ENCODE data around the gene NXF3.
A peak's percentile ranks its signal among the peaks of the same experiment; 100 is the strongest.
"Not testable (repeated sequence)": the region's sequence is repeated elsewhere in the genome, so short reads cannot be mapped to it uniquely, and the experiment has no call there.

NXF3 gene, protein sequence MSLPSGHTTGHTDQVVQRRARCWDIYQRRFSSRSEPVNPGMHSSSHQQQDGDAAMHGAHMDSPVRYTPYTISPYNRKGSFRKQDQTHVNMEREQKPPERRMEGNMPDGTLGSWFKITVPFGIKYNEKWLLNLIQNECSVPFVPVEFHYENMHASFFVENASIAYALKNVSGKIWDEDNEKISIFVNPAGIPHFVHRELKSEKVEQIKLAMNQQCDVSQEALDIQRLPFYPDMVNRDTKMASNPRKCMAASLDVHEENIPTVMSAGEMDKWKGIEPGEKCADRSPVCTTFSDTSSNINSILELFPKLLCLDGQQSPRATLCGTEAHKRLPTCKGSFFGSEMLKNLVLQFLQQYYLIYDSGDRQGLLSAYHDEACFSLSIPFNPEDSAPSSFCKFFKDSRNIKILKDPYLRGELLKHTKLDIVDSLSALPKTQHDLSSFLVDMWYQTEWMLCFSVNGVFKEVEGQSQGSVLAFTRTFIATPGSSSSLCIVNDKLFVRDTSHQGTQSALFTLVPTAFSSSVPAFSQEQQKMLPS

DNA sequence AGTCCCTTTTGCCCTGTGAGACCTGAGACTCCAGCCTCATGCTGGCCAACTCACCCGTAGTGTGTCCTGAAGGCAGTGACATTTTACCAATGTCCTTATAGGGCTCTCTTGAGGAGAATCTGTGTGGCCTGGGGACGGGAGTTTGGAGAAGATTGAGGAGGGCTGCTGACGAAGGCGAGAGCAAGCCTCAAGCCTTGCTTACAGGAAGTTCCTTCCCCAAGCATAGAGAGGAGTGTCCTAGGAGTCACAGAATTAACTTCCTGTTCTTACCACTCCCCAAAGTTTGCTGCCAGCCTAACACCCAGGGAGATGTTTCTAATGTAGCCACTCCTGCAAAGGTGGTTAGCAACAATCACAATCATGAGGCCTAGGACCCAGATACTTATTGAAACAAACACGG lies at the start of gene NXF3:
TSS of gene NXF3 (minus strand) at position 202 of the 400 bp plus-strand sequence. CDS start at position 82, 120 bp downstream.
- no peak for DNase-seq

DNA sequence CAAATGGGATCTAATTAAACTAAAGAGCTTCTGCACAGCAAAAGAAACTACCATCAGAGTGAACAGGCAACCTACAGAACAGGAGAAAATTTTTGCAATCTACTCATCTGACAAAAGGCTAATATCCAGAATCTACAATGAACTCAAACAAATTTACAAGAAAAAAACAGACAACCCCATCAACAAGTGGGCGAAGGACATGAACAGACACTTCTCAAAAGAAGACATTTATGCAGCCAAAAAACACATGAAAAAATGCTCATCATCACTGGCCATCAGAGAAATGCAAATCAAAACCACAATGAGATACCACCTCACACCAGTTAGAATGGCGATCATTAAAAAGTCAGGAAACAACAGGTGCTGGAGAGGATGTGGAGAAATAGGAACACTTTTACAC lies 43.6 kb upstream of the NXF3 start:
- DNase-seq, result not testable (repeated sequence)

DNA sequence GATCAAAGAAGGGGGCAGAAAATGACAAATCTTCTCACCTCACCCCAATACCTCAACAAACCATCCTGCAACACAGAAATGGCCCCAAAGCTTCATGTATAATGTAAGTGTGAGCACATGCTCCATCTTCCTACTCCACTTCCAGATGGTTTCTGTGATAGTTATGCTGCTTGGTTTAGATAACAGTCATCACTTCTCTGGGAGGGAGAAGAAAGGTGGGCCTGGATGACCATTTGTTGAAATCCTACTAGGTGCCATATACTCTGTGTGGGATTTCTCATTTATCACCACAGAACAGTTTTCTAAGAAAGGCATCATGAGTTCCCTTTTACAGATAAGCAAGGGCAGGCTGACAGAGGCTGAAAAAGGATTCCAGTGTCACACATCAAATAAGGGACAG lies 31.3 kb upstream of the NXF3 start:
- DNase-seq, result no peak

DNA sequence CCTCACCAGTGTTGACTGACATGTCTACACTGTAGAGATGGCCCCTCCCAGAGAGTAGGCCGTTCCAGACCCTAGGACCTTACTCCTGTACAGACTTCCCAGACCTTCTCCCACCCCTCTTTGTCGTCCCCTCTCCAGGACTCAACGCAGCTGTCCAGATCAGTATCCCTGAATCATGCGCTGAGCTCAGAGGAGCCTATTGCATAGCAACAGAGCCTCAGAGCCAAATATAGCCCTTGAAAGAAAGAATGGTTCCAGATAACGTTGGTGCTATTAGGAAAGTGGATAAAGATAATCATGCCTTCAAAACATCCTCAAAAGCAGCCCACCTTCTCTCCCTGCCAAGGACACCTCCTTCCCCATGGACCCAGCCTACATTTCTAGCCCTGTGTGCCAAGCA lies 27.8 kb upstream of the NXF3 start:
- no peak for DNase-seq

DNA sequence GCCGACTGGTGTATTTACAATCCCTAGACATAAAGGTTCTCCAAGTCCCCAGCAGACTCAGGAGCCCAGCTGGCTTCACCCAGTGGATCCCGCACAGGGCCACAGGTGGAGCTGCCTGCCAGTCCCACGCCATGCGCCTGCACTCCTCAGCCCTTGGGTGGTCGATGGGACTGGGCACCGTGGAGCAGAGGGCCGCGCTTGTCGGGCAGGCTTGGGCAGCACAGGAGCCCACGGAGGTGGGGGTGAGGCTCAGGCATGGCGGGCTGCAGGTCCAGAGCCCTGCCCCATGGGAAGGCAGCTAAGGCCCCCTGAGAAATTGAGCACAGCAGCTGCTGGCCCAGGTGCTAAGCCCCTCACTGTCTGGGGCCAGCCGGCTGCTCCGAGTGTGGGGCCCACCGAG lies 24.0 kb upstream of the NXF3 start:
- DNase-seq, result not testable (repeated sequence)

DNA sequence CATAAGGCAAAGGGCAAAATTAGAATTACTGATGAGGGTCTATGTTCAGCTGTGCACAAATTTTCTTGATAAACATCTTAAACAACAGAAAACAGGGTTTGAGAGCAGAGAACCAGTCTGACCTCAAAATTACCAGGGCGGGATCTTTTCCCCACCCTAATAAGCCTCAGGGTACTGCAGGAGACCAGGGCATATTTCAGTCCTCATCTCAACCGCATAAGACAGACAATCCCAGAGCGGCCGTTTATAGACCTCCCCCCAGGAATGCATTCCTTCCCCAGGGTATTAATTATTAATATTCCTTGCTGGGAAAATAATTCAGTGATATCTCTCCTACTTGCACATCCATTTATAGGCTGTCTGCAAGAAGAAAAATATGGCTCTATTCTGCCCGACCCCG lies 16.6 kb upstream of the NXF3 start:
- DNase-seq, result not testable (repeated sequence)

DNA sequence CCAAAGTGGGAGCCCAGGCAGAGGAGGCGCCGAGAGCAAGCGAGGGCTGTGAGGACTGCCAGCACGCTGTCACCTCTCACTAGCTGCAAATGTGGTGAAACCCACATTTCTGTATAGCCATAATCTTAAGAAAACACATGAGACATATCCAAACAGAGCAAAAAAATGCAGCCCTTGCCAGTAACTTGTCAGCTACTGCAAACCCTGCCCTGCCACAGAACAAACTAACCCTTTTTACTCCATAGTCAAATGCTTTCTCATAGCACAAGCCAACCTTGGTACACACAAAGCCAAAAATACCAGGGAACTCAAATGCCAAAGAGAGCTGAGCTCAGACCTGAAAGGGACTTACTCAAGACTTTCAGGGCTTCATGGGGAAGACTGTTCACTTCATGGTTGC lies 14.9 kb upstream of the NXF3 start:
- DNase-seq, result no peak

DNA sequence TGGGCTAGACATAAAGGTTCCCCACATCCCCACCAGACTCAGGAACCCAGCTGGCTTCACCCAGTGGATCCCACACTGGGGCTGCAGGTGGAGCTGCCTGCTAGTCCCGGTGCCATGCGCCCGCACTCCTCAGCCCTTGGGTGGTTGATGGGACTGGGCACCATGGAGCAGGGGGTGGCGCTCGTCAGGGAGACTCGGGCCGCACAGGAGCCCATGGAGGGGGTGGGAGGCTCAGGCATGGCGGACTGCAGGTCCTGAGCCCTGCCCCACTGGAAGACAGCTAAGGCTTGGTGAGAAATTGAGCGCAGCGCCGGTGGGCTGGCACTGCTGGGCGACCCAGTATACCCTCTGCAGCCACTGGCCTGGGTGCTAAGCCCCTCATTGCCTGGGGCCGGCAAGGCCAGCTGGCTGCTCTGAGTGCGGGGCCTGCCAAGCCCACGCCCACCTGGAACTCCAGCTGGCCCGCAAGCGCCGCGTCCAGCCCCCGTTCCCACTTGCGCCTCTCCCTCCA lies 14.3 kb upstream of the NXF3 start:
- not testable (repeated sequence) for DNase-seq

DNA sequence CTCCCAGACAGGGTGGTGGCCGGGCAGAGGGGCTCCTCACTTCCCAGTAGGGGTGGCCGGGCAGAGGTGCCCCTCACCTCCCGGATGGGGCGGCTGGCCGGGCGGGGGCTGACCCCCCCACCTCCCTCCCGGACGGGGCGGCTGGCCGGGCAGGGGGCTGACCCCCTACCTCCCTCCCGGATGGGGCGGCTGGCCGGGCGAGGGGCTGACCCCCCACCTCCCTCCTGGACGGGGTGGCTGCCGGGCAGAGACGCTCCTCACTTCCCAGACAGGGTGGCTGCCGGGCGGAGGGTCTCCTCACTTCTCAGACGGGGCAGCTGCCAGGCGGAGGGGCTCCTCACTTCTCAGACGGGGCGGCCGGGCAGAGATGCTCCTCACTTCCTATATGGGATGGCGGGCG lies 11.4 kb upstream of the NXF3 start:
- DNase-seq, result not testable (repeated sequence)

DNA sequence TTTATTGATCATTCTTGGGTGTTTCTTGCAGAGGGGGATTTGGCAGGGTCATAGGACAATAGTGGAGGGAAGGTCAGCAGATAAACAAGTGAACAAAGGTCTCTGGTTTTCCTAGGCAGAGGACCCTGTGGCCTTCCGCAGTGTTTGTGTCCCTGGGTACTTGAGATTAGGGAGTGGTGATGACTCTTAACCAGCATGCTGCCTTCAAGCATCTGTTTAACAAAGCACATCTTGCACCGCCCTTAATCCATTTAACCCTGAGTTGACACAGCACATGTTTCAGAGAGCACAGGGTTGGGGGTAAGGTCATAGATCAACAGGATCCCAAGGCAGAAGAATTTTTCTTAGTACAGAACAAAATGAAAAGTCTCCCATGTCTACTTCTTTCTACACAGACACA lies 10.9 kb upstream of the NXF3 start:
- not testable (repeated sequence) for DNase-seq

DNA sequence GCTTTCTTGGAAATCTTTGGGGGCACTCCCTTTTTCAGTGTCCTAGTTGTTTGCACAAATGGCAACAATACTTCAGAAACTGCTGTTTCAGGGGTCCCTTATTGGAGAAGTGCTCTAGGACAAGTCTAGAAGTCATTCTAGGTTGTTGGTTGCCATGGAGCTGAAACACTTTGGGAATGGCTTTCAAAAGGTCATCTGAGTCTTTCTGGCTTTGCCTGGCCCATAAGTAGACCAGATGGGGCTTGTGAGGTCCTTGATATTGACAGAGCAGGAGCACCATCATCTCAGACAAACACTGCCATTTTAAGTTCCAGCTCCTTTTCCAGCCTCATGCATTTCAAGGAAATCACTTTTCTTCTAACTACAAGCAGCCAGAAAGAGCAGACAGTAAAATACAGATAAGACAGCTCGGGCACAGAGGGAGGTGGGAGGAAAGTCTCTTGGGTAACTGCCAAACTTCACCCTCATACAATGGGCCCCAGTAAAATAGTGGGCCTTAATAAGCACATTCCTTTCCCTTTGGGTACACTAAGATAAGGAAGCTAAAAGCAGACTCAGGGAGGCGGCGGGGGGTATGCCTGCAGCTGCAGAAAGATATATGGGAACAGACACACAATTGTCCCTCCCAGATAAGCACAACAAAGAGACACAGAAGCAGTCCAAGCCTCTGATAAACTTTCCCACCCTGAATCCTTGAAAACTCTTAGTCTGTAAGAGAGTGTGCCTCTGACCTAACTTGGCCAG lies 8.5 kb upstream of the NXF3 start:
- DNase-seq, result no peak

DNA sequence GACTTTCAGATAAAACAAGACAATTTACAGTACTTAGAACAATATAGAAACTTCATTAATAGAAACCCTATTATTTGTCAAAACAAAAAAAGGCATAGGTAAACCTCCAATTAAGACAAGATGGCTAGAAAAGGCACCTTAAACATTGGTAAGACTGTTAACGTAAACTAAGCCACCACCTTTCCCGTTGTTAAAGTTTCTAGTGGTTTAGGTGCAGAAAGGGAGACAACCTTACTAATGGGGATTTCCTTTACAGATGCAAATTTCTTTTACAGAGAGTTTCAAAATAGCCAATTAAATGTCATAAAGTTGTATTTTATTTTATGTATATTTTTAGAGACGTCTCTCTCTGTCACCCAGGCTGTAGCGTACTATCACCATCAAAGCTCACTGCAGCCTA lies 7.5 kb upstream of the NXF3 start:
- no peak for DNase-seq

DNA sequence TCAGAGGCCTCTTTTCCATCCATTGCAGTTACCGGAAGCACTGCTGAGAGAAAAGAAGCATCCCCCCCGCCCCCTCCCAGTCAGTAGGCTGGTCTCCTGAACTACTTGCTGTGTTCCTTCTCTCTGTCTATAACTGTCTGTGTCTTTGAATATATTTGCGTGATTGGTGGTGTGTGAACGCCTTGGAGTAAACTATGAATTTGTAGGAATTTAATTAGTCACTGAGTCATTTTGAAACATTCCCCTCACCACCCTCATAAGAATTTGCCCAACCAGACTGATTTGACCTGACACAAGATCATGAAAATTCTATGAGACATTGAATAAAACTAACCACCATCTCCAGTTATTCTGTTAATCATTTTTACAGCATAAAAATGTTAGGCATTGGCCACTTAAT lies 6.7 kb upstream of the NXF3 start:
- DNase-seq, result no peak

DNA sequence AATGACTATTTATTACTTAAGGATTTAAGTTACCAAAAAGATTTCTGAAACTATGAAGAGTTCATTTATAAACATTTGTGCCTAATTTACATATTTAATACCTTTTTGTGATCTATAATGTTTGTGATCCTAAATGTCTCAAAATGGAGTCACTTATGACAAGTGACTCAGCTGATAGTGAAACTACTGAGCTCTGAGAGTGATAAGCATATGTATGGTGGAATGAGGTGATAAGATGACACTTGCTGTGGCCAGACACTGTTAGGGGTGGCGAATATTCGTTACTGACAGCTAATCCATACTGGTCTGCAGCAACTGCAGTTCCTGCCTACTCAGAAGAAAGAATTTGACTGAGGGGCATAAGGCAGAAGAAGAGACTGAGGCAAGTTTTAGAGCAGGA lies 5.5 kb upstream of the NXF3 start:
- no peak for DNase-seq

DNA sequence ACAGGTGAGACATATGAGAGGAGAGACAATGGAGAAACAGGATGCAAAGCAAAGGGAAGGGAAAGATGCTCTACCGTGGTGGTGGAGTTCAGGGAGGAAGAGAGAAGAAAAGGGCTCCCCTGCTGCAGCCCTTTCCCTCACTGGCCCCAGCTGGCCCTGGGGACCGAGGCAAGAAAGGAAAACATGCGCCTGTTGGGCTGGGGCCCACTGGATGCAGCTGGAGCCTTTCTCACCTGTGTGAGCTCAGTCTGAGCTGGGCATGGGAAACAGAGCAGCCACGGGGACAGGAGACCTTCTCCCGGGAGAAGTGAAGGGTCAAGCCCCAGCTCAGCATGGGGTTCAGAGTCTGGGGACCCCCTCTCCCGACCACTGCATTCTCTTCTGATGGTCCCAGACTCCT lies 11.9 kb downstream of the NXF3 start:
- no peak for DNase-seq

DNA sequence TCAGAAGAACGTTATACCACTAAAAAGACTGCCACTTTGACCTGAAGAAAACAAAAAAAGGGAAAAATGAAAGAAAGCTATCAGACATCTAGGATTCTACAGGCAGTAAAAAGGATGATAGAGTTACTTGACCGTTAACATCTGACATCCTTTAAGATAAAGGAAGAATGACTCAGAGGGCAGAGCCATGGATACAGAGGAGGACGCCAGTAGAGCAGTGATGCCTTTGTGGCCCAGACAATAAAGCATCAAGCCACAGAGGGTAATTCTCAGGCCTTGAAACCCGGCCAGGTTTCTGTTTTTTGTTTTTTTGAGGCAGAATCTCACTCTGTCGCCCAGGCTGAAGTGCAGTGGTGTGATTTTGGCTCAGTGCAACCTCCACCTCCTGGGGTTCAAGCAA lies 19.5 kb downstream of the NXF3 start:
- DNase-seq, result no peak

DNA sequence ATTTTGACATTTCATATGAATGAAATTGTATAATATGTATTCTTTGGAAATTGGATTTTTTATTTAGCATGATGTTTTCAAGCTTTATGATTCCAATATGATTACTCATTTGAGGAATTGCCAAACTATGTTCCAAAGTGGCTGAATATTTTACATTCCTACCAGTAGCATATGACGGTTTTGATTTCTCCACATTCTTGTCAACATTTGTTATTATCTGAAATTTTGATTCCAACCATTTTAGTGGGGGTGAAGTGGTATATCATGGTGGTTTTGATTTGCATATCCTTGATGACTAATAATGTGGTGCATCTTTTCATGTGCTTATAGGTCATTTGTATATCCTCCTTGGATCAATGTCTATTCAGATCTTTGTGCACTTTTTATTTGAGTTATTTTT lies 26.3 kb downstream of the NXF3 start:
- no peak for DNase-seq

DNA sequence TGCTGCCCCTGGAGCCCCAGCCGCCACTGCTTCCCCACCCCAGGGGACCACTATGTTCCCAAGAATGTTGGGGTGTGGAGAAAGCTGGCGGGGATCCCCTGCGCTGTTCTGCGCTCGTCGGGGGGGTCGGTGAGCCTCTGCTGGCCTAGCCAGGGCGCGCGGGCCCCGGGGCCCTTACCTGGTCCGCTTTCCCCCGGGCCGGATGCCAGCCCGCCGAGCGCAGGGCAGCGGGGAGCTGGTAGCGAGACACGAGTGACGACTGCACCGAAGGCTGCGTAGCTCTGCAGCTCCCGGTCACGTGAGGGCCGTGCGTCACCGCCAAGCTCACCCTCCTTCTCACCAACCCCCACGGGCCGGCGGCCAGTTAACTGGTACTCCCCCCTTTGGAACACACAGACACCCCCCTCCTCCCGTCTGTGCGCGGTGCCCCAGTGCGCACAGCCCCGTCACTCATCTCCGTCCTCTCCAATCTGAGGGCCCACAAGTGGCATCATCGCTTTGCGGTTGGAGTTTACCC lies 29.0 kb downstream of the NXF3 start, which contains the start of gene BEX1:
TSS of gene BEX1 (minus strand) at position 254 of the 517 bp plus-strand sequence. CDS start 897 bp downstream, outside the sequence.
- peak; percentile 90 for DNase-seq

DNA sequence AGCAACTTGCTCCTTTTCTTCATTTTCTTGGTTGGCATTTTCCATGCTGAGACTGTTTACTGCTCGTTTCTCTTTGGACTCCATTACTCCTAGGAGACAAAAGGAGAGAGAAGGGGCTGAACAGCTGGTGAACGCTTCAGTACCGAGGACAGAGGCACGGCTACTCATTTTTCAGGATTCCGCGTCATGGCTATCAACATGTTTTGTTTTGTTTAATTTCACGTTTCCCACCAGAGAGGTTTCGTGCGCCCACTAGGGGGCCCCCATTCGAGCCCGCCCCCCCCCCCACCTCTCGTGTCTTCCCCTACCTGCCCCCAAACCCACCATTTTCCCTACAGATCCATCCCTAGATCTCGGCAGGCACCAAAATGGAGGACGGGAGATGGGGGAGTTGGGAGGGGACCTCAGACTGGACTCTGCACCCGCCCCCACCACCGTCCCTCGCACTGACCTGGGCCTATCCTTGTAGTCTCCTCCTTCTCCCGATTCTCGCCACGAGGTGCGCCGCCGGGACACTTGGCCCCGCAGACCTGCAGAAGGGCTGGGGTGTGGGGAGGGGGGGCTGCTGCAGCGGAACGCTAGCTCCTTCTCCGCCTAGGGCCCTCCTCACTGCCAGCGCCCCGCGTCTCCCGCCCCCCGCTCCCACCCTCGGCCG lies 29.6 kb downstream of the NXF3 start:
- DNase-seq, result peak; percentile 59

DNA sequence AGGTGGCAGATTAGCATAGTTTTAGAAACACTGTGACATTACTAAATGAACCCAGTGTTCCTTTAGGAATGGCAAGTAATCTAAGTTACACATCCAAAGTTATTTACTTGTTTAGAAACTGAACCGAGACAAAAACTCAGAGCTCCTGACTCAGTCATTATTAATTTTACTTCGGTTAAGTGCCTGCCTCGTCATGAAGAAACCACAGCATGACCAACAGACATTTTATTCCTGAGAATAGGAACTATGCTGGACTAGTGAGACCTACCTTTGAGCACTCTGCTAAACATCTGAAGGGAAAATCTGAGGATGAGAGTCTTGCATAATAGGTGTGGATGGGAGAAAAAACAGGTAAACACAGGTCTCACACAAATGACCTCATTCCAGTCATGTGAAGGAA lies 31.5 kb downstream of the NXF3 start:
- DNase-seq, result no peak

DNA sequence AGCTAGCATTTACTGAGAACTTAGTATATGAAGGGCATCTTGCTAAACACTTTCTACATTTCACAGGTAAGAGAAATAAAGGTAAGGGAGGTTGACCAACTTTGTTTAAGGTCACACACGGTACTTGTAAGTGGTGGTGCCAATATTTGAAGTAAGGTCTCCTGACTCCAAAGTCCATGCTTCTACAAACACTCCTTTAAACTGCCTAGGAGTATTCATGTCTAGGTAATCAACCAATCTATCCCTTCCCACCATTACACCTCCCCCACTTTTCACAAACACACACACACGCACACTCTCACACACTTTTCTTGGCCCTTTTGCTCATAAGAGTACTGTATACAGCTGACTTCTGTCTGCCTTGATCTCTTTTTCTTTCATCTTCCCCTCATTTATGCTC lies 36.0 kb downstream of the NXF3 start:
- no peak for DNase-seq

DNA sequence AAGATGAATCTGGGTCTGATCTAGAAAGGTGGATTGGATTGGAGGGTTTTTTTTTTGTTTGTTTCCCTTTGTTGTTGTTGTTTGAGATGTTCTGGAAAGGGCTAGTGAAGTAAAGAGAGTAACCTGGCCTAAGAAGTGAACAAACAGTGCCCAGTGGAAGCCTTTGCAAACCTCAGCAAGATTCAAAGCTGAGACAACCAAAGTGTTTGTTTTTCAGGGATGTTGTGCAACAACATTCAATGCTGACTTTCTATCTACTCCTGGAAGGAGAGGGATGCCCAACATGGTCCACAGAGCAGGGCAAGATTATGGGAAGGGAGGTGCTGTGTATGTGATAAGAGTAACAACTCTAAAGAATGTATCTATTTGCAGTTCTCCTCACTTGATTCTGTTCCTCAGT lies 40.3 kb downstream of the NXF3 start:
- DNase-seq, result no peak

DNA sequence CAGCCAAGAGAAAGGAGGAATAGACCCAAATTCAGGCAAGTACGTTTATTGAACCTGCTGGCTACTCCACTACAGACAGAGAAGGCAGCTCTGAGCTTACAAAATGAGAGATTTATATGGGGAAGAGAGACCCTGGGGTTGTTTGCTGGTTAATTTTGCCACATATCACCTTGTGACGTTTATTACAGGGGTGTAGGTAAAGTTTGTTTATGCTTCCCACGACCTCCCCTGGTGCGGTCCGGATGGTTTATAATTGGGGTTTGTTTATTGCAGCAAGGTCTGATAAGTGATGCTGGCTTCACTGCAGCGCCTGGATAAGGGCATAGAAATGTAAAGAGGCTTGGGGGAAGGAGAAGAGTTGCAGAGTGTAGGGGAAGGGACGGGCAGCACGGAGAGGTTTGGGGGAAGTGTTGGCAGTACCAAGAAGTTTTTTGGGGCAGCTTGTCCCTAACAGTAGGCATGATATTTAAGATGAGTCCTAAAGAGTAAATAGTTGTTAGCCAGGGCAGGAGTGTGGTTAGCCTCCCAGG lies 41.6 kb downstream of the NXF3 start:
- DNase-seq, result no peak

Data from NCI-H1105 (cell line).